Heart left ventricle (tissue), 16 donors: ENCODE data around the gene NALCN. TPM values are rescaled to one million over a fixed set of nuclear protein-coding genes. Genes with fewer than 3 reads are reported as not detected.
A peak's percentile ranks its signal among the peaks of the same experiment; 100 is the strongest.

Experiments
- ATAC-seq, 4 donors: fragments of 200-7000 bp; cut with Tn5 transposase; one replicate each; pipeline ENCODE4 v1.9.1; 2020 to 2022; ENCODE audit warnings: moderate library complexity in 4 of 4, mild to moderate bottlenecking in 3 of 4, moderate number of reproducible peaks in 1 of 4
- DNase-seq, 5 donors: peaks; one replicate each; pipeline ENCODE4 v3.0.0-alpha.2; 2020
- H3K27ac ChIP-seq, 12 donors: fragments of 200-600 bp; sonication (generic) in 4 of 12; one replicate each; pipeline versions ENCODE4 v1.5.0 to v1.8.0; 2016 to 2022; ENCODE audit warnings: mild to moderate bottlenecking in 2 of 12
- H3K27me3 ChIP-seq, 9 donors: fragments of 200-600 bp; sonication (generic) in 2 of 9; one replicate each; pipeline versions ENCODE4 v1.5.1 to v1.8.0; 2016 to 2022; ENCODE audit warnings: mild to moderate bottlenecking in 3 of 9
- H3K36me3 ChIP-seq, 9 donors: fragments of 200-600 bp; sonication (generic) in 2 of 9; one replicate each; pipeline versions ENCODE4 v1.5.0 to v1.8.0; 2018 to 2022; ENCODE audit warnings: mild to moderate bottlenecking in 2 of 9
- H3K4me1 ChIP-seq, 12 donors: fragments of 200-600 bp; sonication (generic) in 4 of 12; one replicate each; pipeline versions ENCODE4 v1.5.0 to v1.8.0; 2016 to 2022; ENCODE audit warnings: mild to moderate bottlenecking in 3 of 12
- H3K4me3 ChIP-seq, 12 donors: fragments of 200-600 bp; sonication (generic) in 4 of 12; one replicate each; pipeline versions ENCODE4 v1.5.0 to v1.8.0; 2017 to 2022; ENCODE audit warnings: mild to moderate bottlenecking in 9 of 12, moderate library complexity in 4 of 12
- H3K9me3 ChIP-seq, 12 donors: fragments of 200-600 bp; sonication (generic) in 4 of 12; one replicate each; pipeline versions ENCODE4 v1.5.0 to v1.8.0; 2016 to 2022; ENCODE audit warnings: mild to moderate bottlenecking in 1 of 12
- POLR2A ChIP-seq, 2 donors: fragments of 450-650 bp; IDR thresholded peaks; one replicate each; pipeline ENCODE4 v1.6.1; 2017; ENCODE audit warnings: antibody characterized with exemption in 2 of 2, mild to moderate bottlenecking in 2 of 2, moderate library complexity in 2 of 2
- WGBS, 4 donors: extraction: QIAGEN DNeasy Blood & Tissue Kit in 2 of 4; methylation state at CpG; one replicate each; pipeline versions ENCODE4 v1.1.5 to v1.1.7; 2013 to 2018; 5-methylcytosine and 5-hydroxymethylcytosine counted together
- intact Hi-C, 10 donors: fragments of 100-400 bp; cut with DNase I; formaldehyde crosslinking; loops; one replicate each; pipeline versions ENCODE4 v1.11.1 to v1.14.2; 2022
- polyA plus RNA-seq, 2 donors: library from polyadenylated mRNA; stranded (reverse); fragments of 200-250 nt; gene quantifications; one replicate each; pipeline ENCODE4 v1.2.3, GENCODE V29; 2013
- total RNA-seq, 9 donors: library from RNA; depleted of rRNA in 2 of 9; stranded (reverse); fragments of >200 nt in 2 of 9; fragmentation: NEBNext Ultra II Directional in 3 of 9; extraction: Animal tissue kit (Norgen Biotek cat#: 25700) in 3 of 9; gene quantifications; one replicate each; pipeline versions ENCODE4 v1.1.0 to v1.2.4, GENCODE V29; 2016 to 2023
- TF ChIP-seq, protein P1 (sequence below), 12 donors: fragments of 200-600 bp; sonication (generic) in 4 of 12; IDR thresholded peaks; one replicate each; pipeline versions ENCODE4 v1.5.0 to v1.8.0; 2018 to 2022; ENCODE audit warnings: antibody characterized with exemption in 12 of 12, mild to moderate bottlenecking in 5 of 12
- donor health status: ischemic (EF 13 %, LVEDD 7.1; RV severe dilation, severe dysfunction).
- donor health status: healthy with polysubstance abuse.
- donor health status: DM: no; HTN: yes; CAD: no.
- donor health status: DM: no; HTN: no; CAD: no.
- donor health status: ischemic (EF 25% LVEDD 6.9; RV normal size, moderate dysfunction).
- donor health status: ischemic (EF 25% LVEDD 5.7; RV mildly dilated, moderate dysfunction).
- donor health status: healthy.
- donor health status: DM: yes; HTN: yes; CAD: no.
- donor health status: ischemic (EF 35%, LVEDD 5.7; RV mildly dilated, moderate dysfunction).
- donor health status: nonischemic (EF 11% LVEDD 7.7; RV severe dilation, severe dysfunction).
- donor health status: DM: yes; HTN: yes; CAD: no.
- donor health status: PGD.
- donor health status: ischemic (EF 29% LVEDD 5.4; RV normal size, mild dysfunction).
- donor health status: nonischemic (EF 23%, LVEDD 6.1; RV moderate dilation, normal function).

NALCN gene
- total and polyA plus RNA-seq, 11 donors: 1.9 to 11.4 (median 6.8) TPM; not detected in 1

DNA sequence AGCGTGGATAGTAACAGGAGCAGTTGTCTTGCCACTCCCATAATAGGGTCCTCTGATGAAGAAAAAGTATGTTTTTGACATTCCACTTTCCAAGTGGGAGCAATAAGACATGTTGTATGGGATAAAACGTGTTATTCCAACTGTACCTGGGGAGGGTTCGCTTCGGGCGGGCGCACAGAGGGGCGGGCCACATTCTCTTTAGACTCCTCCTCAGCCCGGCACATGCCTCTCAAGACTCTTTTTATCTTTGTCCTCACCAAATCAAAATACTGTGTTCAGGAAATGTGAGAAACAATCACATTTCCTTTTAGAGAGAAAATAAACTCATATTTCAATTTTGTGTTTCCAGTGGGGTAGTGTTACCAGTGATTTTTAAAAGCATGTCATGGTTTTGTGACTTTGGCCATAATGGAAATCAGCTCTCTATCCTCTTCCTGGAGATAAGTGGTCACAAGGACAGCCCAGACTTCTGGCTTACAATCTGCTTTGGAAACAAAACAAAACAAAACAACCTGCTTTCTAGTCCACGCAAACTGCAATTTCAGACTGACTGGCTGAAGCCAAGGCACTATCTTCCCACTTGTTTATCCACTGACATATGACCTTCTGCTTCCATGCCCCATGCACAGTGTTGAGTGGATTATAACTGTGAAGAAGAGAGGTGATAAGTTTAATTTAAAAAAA, 276.1 kb downstream of the NALCN start:
- Histone ChIP-seq H3K36me3 (no peaks in the 10 kb centered on the region), H3K27me3 (peaks cover 0 to 6% (median 0%) of the 10 kb centered on the region in 9 donors), H3K4me3 (no peak overlapping the region), H3K4me1 (peaks cover 0 to 6% (median 0%) of the 10 kb centered on the region in 12 donors), H3K9me3 (no peaks in the 10 kb centered on the region), H3K27ac (no peak overlapping the region)
- WGBS, 4 donors: 68 to 77% (median 72%) methylated on average over 9 of the region's 9 CpGs
- no peak for TF ChIP-seq POLR2A (IDR thresholded peaks at IDR 0.05)
- TF ChIP-seq, protein P1, sequence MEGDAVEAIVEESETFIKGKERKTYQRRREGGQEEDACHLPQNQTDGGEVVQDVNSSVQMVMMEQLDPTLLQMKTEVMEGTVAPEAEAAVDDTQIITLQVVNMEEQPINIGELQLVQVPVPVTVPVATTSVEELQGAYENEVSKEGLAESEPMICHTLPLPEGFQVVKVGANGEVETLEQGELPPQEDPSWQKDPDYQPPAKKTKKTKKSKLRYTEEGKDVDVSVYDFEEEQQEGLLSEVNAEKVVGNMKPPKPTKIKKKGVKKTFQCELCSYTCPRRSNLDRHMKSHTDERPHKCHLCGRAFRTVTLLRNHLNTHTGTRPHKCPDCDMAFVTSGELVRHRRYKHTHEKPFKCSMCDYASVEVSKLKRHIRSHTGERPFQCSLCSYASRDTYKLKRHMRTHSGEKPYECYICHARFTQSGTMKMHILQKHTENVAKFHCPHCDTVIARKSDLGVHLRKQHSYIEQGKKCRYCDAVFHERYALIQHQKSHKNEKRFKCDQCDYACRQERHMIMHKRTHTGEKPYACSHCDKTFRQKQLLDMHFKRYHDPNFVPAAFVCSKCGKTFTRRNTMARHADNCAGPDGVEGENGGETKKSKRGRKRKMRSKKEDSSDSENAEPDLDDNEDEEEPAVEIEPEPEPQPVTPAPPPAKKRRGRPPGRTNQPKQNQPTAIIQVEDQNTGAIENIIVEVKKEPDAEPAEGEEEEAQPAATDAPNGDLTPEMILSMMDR (IDR thresholded peaks at IDR 0.05): no peak
- intact Hi-C loops: loop anchor here in 8 of 10 donors (5.0 to 10.0 kb wide), 7 partner anchors 315 to 1415 kb away; partner anchors contain the start of gene ITGBL1 (in 1 of the 8)
- DNase-seq (no peak), ATAC-seq (peak; percentile 45 to 80 (median 69))

DNA sequence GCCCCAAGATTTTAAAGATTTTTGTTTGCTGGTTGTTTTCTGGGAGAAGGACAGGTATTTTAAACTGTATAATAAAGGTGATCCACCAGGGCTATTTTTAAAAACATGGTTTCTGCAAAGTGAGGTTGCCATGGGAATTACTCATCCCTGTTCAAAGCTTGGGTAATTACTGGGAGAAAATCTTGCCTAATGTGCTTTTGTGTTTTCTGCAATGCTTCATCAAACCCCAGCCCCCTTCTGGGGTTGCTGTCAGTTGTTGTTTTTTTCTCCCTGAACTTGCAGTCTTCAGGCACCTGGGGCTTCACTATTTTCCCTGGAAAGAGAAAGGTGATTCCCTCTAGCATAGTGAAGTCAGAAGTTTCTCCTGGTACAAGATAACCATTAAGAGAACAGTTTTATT, 277.2 kb downstream of the NALCN start:
- DNase-seq (no peak), ATAC-seq (no peak)
- H3K36me3 ChIP-seq: no peaks in the 10 kb centered on the region
- H3K4me1 ChIP-seq: peaks cover 0 to 6% (median 0%) of the 10 kb centered on the region in 12 donors
- intact Hi-C loops: no loop called here
- TF ChIP-seq, protein P1 (IDR thresholded peaks at IDR 0.05): no peak
- no peak for TF ChIP-seq POLR2A (IDR thresholded peaks at IDR 0.05)
- no peaks in the 10 kb centered on the region for H3K9me3 ChIP-seq
- peaks cover 0 to 5% (median 0%) of the 10 kb centered on the region in 9 donors for H3K27me3 ChIP-seq
- H3K4me3 ChIP-seq: no peak overlapping the region
- no peak overlapping the region for H3K27ac ChIP-seq

DNA sequence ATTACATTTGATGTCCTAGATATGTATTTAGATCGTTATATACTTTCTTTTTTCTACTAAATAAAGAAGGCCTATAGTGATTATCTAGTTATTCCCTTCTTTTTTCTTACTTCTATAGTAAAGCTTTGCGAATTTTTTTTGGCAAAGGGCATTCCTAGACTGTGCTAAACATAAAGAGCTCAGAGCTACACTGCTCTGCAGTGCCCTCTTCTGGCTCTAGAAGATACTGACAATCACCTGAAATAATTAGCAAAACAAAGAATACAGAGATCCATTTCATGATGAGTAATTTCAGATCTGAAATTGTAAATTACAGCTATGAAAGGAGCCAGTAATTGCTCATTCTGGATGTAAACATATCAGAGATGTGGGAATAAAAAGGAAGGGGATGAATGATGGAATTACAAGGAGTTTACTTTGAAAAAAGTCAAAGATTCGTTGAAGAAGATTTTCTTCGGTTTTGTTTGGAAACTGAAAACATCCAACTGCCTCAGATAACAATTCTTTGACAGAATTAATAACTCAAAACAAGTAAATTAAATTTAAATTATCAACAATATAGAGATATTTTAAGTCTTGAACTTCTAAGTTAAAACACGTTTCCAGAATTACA, 288.5 kb downstream of the NALCN start:
- intact Hi-C loops: loop anchor here in 5 of 10 donors (2.0 to 10.0 kb wide), 4 partner anchors 406 to 1473 kb away; no protein-coding TSS in a partner anchor
- Histone ChIP-seq H3K4me3 (no peak overlapping the region), H3K27ac (no peak overlapping the region), H3K27me3 (no peaks in the 10 kb centered on the region), H3K9me3 (no peaks in the 10 kb centered on the region), H3K4me1 (no peaks in the 10 kb centered on the region), H3K36me3 (no peaks in the 10 kb centered on the region)
- ATAC-seq (peak in 2 of 4 donors; percentile 47 to 52), DNase-seq (no peak)
- TF ChIP-seq, protein P1 (IDR thresholded peaks at IDR 0.05): peak; percentile 45 to 77 (median 67)
- no peak for TF ChIP-seq POLR2A (IDR thresholded peaks at IDR 0.05)
- 55 to 73% (median 67%) methylated on average over 5 of the region's 5 CpGs for WGBS, 4 donors

DNA sequence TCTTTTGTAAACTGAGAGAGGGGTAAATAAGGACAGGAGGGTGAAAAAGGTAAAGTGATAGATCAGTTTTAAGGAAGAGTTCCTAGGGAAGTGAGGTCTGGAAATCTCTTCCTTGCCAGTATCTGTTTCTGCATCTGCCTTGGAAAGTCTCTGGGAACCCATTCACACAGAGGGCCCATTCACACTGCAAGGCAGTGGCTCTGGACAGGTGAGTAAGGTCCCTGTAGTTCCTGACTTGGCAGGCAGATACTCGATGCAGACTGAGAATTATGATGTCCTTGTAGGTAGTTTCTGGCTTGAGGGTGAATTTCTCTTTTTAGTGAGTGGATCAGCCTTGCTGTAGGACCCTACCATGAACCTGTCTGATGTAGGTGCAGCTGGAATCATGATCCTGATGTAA, 293.3 kb downstream of the NALCN start:
- ATAC-seq (no peak), DNase-seq (no peak)
- Histone ChIP-seq H3K9me3 (no peaks in the 10 kb centered on the region), H3K36me3 (no peaks in the 10 kb centered on the region), H3K4me3 (no peak overlapping the region), H3K27me3 (no peaks in the 10 kb centered on the region), H3K27ac (no peak overlapping the region), H3K4me1 (no peaks in the 10 kb centered on the region)
- WGBS, 4 donors: 72 to 89% (median 85%) methylated on average over 1 of the region's 1 CpG
- intact Hi-C loops: loop anchor here in 4 of 10 donors (10.0 kb wide), 2 partner anchors 548 to 1468 kb away; no protein-coding TSS in a partner anchor
- no peak for TF ChIP-seq POLR2A (IDR thresholded peaks at IDR 0.05)
- TF ChIP-seq, protein P1 (IDR thresholded peaks at IDR 0.05): no peak
